Retinal pigment epithelial cell (primary cell): Measurements from ENCODE around the gene PER3.

Experiments used
- DNase-seq: peaks from one replicate; pipeline ENCODE4 v3.0.0-alpha.2; 2010; ENCODE audit warnings: low read depth
- H3K4me3 ChIP-seq: 2 replicates; pipeline ENCODE4 v1.5.1; 2011; ENCODE audit warnings: mild to moderate bottlenecking, low read length, control low read depth, moderate library complexity
- TF ChIP-seq, protein P1 (sequence below): conservative IDR thresholded peaks from 2 replicates; pipeline ENCODE4 v1.5.1; 2011; ENCODE audit warnings: low read depth, low read length, control low read depth, inconsistent platforms

PER3 gene

GRCh38 chr1:7827126-7827955, 43.2 kb downstream of the PER3 start:
- DNase-seq, result no peak
- TF ChIP-seq, protein P1, sequence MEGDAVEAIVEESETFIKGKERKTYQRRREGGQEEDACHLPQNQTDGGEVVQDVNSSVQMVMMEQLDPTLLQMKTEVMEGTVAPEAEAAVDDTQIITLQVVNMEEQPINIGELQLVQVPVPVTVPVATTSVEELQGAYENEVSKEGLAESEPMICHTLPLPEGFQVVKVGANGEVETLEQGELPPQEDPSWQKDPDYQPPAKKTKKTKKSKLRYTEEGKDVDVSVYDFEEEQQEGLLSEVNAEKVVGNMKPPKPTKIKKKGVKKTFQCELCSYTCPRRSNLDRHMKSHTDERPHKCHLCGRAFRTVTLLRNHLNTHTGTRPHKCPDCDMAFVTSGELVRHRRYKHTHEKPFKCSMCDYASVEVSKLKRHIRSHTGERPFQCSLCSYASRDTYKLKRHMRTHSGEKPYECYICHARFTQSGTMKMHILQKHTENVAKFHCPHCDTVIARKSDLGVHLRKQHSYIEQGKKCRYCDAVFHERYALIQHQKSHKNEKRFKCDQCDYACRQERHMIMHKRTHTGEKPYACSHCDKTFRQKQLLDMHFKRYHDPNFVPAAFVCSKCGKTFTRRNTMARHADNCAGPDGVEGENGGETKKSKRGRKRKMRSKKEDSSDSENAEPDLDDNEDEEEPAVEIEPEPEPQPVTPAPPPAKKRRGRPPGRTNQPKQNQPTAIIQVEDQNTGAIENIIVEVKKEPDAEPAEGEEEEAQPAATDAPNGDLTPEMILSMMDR, result no peak
- H3K4me3 ChIP-seq, result no peak overlapping the region

- no peak overlapping the region for H3K4me3 ChIP-seq
- no peak for DNase-seq
- TF ChIP-seq, protein P1, result no peak
These were observed 47.4 kb downstream of the PER3 start for GRCh38 chr1:7831458-7831857.

DNA sequence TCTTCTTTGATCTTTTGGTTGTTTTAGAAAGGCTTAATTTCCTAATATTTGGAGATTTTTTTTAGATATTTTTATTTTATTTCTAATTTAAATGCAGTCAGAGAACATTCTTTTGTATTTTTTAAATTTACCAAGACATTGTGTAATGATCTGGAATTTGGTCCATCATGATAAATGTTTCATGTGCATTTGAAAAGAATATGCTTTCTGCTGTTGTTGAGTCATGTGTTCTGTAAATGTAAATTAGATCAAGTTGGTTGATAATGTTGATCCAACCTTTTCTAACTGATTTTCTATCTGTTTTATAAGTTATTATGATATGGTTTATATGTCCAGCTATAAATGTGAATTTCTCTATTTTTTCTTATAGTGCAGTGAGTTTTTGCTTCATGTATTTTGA, 48.9 kb downstream of the PER3 start:
- no peak overlapping the region for H3K4me3 ChIP-seq
- DNase-seq, result no peak
- TF ChIP-seq, protein P1, result no peak

DNA sequence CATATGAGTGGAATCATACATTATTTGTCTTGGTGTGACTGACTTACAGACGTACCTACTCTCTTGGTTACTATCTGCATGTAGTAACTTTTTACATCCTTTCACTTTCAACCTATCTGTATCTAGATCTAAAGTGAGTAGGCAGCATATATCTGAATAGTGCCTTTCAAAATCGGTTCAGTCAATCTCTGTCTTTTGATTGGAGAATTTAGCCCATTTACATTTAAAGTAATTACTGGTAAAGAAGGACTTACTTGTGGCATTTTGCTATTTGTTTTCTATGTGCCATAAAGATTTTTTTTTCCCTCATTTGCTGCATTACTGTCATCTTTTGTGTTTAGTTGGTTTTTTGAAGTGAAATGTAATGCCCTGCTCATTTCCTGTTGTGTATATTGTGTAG, 54.6 kb downstream of the PER3 start:
- TF ChIP-seq, protein P1, result no peak
- DNase-seq, result no peak
- no peak overlapping the region for H3K4me3 ChIP-seq

- TF ChIP-seq, protein P1, result no peak
- no peak for DNase-seq
- H3K4me3 ChIP-seq, result no peak overlapping the region
These were observed 55.4 kb downstream of the PER3 start for GRCh38 chr1:7839526-7839925.

DNA sequence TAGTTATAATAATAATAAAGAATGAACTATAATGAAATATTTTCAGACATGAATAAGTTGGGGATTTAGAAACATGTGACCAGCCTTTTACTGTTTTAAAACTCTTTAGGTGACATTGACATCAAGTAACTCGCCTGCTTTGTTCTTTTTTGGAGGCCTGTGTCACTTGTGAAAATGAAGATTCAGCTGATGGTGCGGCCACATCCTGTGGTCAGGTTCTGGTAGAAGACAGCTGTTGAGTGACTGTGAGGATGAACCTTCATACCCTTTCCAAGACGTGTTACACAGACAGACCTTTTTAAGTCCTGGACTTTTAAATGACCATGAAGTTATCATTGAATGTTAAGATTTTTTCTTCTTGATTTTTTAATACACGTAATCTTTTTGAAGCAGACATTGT, 58.4 kb downstream of the PER3 start:
- H3K4me3 ChIP-seq, result no peak overlapping the region
- DNase-seq, result no peak
- TF ChIP-seq, protein P1, result no peak

- TF ChIP-seq, protein P1, result no peak
- no peak overlapping the region for H3K4me3 ChIP-seq
- DNase-seq, result no peak
These were observed 61.7 kb downstream of the PER3 start for GRCh38 chr1:7845761-7846160.
